Stomach (tissue), 9 donors: ENCODE results near the gene FCHO1. TPM values are rescaled to one million over a fixed set of nuclear protein-coding genes. Genes with fewer than 3 reads are reported as not detected.

Experiments
- DNase-seq, 2 donors: peaks; one replicate each; pipeline versions ENCODE4 v3.0.0 to v3.0.0-alpha.2; 2013 to 2019
- H3K27ac ChIP-seq, 5 donors: fragments of 200-600 bp in 4 of 5; sonication (generic) in 4 of 5; one replicate each; pipeline ENCODE4 v1.5.1; 2013 to 2019; ENCODE audit warnings: mild to moderate bottlenecking in 1 of 5, moderate library complexity in 1 of 5
- H3K27me3 ChIP-seq, 3 donors: fragments of 200-600 bp; sonication (generic); one replicate each; pipeline ENCODE4 v1.5.1; 2017 to 2019; ENCODE audit warnings: mixed run types in 1 of 3
- H3K36me3 ChIP-seq, 4 donors: fragments of 200-600 bp; sonication (generic); 1 replicate in 3 of 4; 2 replicates in 1 of 4; pipeline ENCODE4 v1.5.1; 2016 to 2019
- H3K4me1 ChIP-seq, 4 donors: fragments of 200-600 bp; sonication (generic); one replicate each; pipeline ENCODE4 v1.5.1; 2016 to 2019
- H3K4me3 ChIP-seq, 4 donors: fragments of 200-600 bp; sonication (generic) in 3 of 4; one replicate each; pipeline ENCODE4 v1.5.1; 2016 to 2019; ENCODE audit warnings: mild to moderate bottlenecking in 1 of 4
- H3K9me3 ChIP-seq, 4 donors: fragments of 200-600 bp; sonication (generic); one replicate each; pipeline ENCODE4 v1.5.1; 2016 to 2019
- CTCF ChIP-seq, 7 experiments: fragments of 450-650 bp in 4 of 7; fragments of 200-600 bp in 3 of 7; sonication (generic) in 3 of 7; IDR thresholded peaks; one replicate each; pipeline ENCODE4 v1.5.1; 2016 to 2019; ENCODE audit warnings: antibody characterized with exemption in 7 of 7, control low read depth in 2 of 7, mild to moderate bottlenecking in 1 of 7
- EP300 ChIP-seq: sonication (generic); formaldehyde crosslinking; IDR thresholded peaks from one replicate; pipeline ENCODE4 v1.6.1; 2017; ENCODE audit warnings: antibody characterized with exemption
- POLR2A ChIP-seq, 4 donors: fragments of 450-650 bp; IDR thresholded peaks; one replicate each; pipeline ENCODE4 v1.6.1; 2016; ENCODE audit warnings: antibody characterized with exemption in 4 of 4, control low read depth in 2 of 4, mild to moderate bottlenecking in 1 of 4, moderate library complexity in 1 of 4
- POLR2AphosphoS5 ChIP-seq, 3 donors: sonication (generic); formaldehyde crosslinking; IDR thresholded peaks; one replicate each; pipeline ENCODE4 v1.6.1; 2016; ENCODE audit warnings: antibody characterized with exemption in 3 of 3
- WGBS, 5 donors: extraction: QIAGEN DNeasy Blood & Tissue Kit in 3 of 5; methylation state at CpG; one replicate each; pipeline versions ENCODE4 v1.1.5 to v1.1.7; 2013 to 2018; 5-methylcytosine and 5-hydroxymethylcytosine counted together
- intact Hi-C: fragments of 100-400 bp; cut with DNase I; formaldehyde crosslinking; loops from one replicate; pipeline ENCODE4 v1.15.1; 2023; ENCODE audit warnings: low total_unique reads
- polyA plus RNA-seq, 3 donors: library from polyadenylated mRNA; stranded (reverse); fragments of 200-250 nt; gene quantifications; one replicate each; pipeline ENCODE4 v1.2.3, GENCODE V29; 2013
- total RNA-seq, 5 donors: library from RNA; depleted of rRNA; stranded (reverse); fragments of >200 nt; gene quantifications; one replicate each; pipeline versions ENCODE4 v1.1.0 to v1.2.3, GENCODE V29; 2014 to 2016
- donor health status: healthy with polysubstance abuse.
- donor health status: Bipolar disorder and iron deficiency.
- donor health status: healthy.

Gene FCHO1
- total and polyA plus RNA-seq, 8 donors, result 0.53 to 9.3 (median 0.92) TPM; not detected in 1

- Histone ChIP-seq H3K9me3 (no peaks in the 10 kb centered on the region), H3K27me3 (no peaks in the 10 kb centered on the region), H3K4me1 (peaks cover 0 to 23% (median 2%) of the 10 kb centered on the region in 4 donors), H3K27ac (no peak overlapping the region), H3K4me3 (no peak overlapping the region), H3K36me3 (peaks cover 37 to 81% (median 75%) of the 10 kb centered on the region in 4 donors)
- TF ChIP-seq CTCF (IDR thresholded peaks at IDR 0.05) (no peak), EP300 (no peak), POLR2AphosphoS5 (IDR thresholded peaks at IDR 0.05) (no peak), POLR2A (IDR thresholded peaks at IDR 0.05) (no peak)
- WGBS, 5 donors, result 89 to 95% (median 92%) methylated on average over 5 of the region's 5 CpGs
- intact Hi-C loops, result no loop called here
- DNase-seq, result no peak
These were observed 15.9 kb upstream of the FCHO1 start for GRCh38 chr19:17735410-17735809.

- peaks cover 0 to 7% (median 0%) of the 10 kb centered on the region in 4 donors for H3K4me1 ChIP-seq
- intact Hi-C loops, result no loop called here
- H3K27me3 ChIP-seq, result no peaks in the 10 kb centered on the region
- no peak for DNase-seq
- peaks cover 31 to 58% (median 52%) of the 10 kb centered on the region in 4 donors for H3K36me3 ChIP-seq
- H3K27ac ChIP-seq, result no peak overlapping the region
- no peaks in the 10 kb centered on the region for H3K9me3 ChIP-seq
- WGBS, 5 donors, result 81 to 87% (median 82%) methylated on average over 7 of the region's 7 CpGs
- TF ChIP-seq POLR2AphosphoS5 (IDR thresholded peaks at IDR 0.05) (no peak), POLR2A (IDR thresholded peaks at IDR 0.05) (no peak), EP300 (no peak), CTCF (IDR thresholded peaks at IDR 0.05) (no peak)
- H3K4me3 ChIP-seq, result no peak overlapping the region
These were observed 13.6 kb upstream of the FCHO1 start for GRCh38 chr19:17737690-17738153.

- DNase-seq, result peak in 1 of 2 donors; percentile 66
These were observed 12.0 kb upstream of the FCHO1 start for GRCh38 chr19:17739121-17739875.

GRCh38 chr19:17741456-17741855 is 9.8 kb upstream of the FCHO1 start:
- Histone ChIP-seq H3K4me3 (no peak overlapping the region), H3K27ac (no peak overlapping the region), H3K27me3 (no peaks in the 10 kb centered on the region), H3K9me3 (no peaks in the 10 kb centered on the region), H3K4me1 (peaks cover 0 to 7% (median 0%) of the 10 kb centered on the region in 4 donors), H3K36me3 (peaks cover 2 to 21% (median 15%) of the 10 kb centered on the region in 4 donors)
- intact Hi-C loops, result no loop called here
- TF ChIP-seq POLR2AphosphoS5 (IDR thresholded peaks at IDR 0.05) (no peak), EP300 (no peak), POLR2A (IDR thresholded peaks at IDR 0.05) (no peak), CTCF (IDR thresholded peaks at IDR 0.05) (no peak)
- no peak for DNase-seq
- WGBS, 5 donors, result 82 to 94% (median 89%) methylated on average over 2 of the region's 2 CpGs

More at GRCh38 chr19:17739121-17739875, 12.0 kb upstream of the FCHO1 start:
- TF ChIP-seq POLR2AphosphoS5 (IDR thresholded peaks at IDR 0.05), result no peak
- no peak for TF ChIP-seq CTCF (IDR thresholded peaks at IDR 0.05)
- TF ChIP-seq POLR2A (IDR thresholded peaks at IDR 0.05), result no peak
- no peak for TF ChIP-seq EP300
- Histone ChIP-seq H3K4me3 (no peak overlapping the region), H3K27ac (no peak overlapping the region), H3K4me1 (peaks cover 0 to 7% (median 0%) of the 10 kb centered on the region in 4 donors), H3K36me3 (peaks cover 18 to 42% (median 36%) of the 10 kb centered on the region in 4 donors), H3K9me3 (no peaks in the 10 kb centered on the region), H3K27me3 (no peaks in the 10 kb centered on the region)
- WGBS, 5 donors, result 59 to 72% (median 68%) methylated on average over 15 to 18 of the region's 18 CpGs
- intact Hi-C loops, result no loop called here
